ENCODE data around the gene IFFO2. TPM values are rescaled to one million over a fixed set of nuclear protein-coding genes. Genes with fewer than 3 reads are reported as not detected.

IFFO2 gene
- total and polyA plus RNA-seq, 2 of the 13 experiments (the other 11 are each of a cell fraction or from before 2014, with no cell fraction given) = 7.3 to 16.7 TPM

GRCh38 chr1:18900303-18900841 is 56.1 kb downstream of the IFFO2 start (continued):
- TF ChIP-seq AHDC1 (CRISPR knock-in tag; IDR thresholded peaks at IDR 0.05; ENCODE audit: borderline replicate concordance) (peak; percentile 86; the same call in 1 of the 2 replicates), MIXL1 (CRISPR knock-in tag; IDR thresholded peaks at IDR 0.05) (peak; percentile 94), ZFP1 (CRISPR knock-in tag; IDR thresholded peaks at IDR 0.05) (peak; percentile 89; the same call in 1 of the 2 replicates), BRD4 (CRISPR knock-in tag; IDR thresholded peaks at IDR 0.05) (no peak), GATAD2A (CRISPR knock-in tag; IDR thresholded peaks at IDR 0.05) (peak; percentile 89), PHF8 (CRISPR knock-in tag; IDR thresholded peaks at IDR 0.05) (no peak; the same call in 1 of the 2 replicates), GRHL1 (CRISPR knock-in tag; conservative IDR thresholded peaks at IDR 0.05) (no peak), ZNF18 (CRISPR knock-in tag; IDR thresholded peaks at IDR 0.05; ENCODE audit: insufficient replicate concordance) (no peak), ZNF83 (CRISPR knock-in tag; IDR thresholded peaks at IDR 0.05; ENCODE audit: borderline replicate concordance) (no peak), ZNF343 (CRISPR knock-in tag; IDR thresholded peaks at IDR 0.05) (no peak; the same call in 1 of the 2 replicates), ARHGAP35 (CRISPR knock-in tag; IDR thresholded peaks at IDR 0.05; ENCODE audit: borderline replicate concordance) (no peak), ZNF251 (CRISPR knock-in tag; IDR thresholded peaks at IDR 0.05) (no peak), ZNF282 (IDR thresholded peaks at IDR 0.05; ENCODE audit: partially characterized antibody) (no peak), ZNF550 (CRISPR knock-in tag; IDR thresholded peaks at IDR 0.05; ENCODE audit: borderline replicate concordance) (no peak), ZNF432 (CRISPR knock-in tag; IDR thresholded peaks at IDR 0.05; ENCODE audit: borderline replicate concordance) (no peak), ATF3 (CRISPR knock-in tag; IDR thresholded peaks at IDR 0.05) (no peak), IKZF1 (IDR thresholded peaks at IDR 0.05) (no peak), IRF9 (CRISPR knock-in tag; IDR thresholded peaks at IDR 0.05; ENCODE audit: borderline replicate concordance) (no peak; the same call in 1 of the 2 replicates), FOXK2 (IDR thresholded peaks at IDR 0.05) (no peak), IRF2 (CRISPR knock-in tag; IDR thresholded peaks at IDR 0.05) (peak; percentile 81; the same call in 1 of the 2 replicates), EZH2 (conservative IDR thresholded peaks at IDR 0.05; ENCODE audit: low read depth, low read length) (no peak)
